NCI-H1417 treated with DMSO at 0.1 percent for 48 hours (cell line): ENCODE data around the gene LMF1.

Experiments used
- DNase-seq: peaks from one replicate; lab custom pipeline; 2025; lab: John Stamatoyannopoulos, UW

The LMF1 gene

GRCh38 chr16:911604-912321 lies 59.0 kb downstream of the LMF1 start:
- DNase-seq = no peak

GRCh38 chr16:911101-911500 lies 59.7 kb downstream of the LMF1 start:
- no peak for DNase-seq

GRCh38 chr16:910181-910580 lies 60.6 kb downstream of the LMF1 start:
- DNase-seq = no peak

- DNase-seq = no peak
These were observed 61.3 kb downstream of the LMF1 start for GRCh38 chr16:909281-910000.

- DNase-seq = no peak
These were observed 62.1 kb downstream of the LMF1 start for GRCh38 chr16:908526-909155.

- peak; percentile 97 for DNase-seq
These were observed 62.9 kb downstream of the LMF1 start for GRCh38 chr16:907842-908241.

GRCh38 chr16:907361-907760 lies 63.4 kb downstream of the LMF1 start:
- no peak for DNase-seq

- DNase-seq = no peak
These were observed 64.5 kb downstream of the LMF1 start for GRCh38 chr16:906296-906695.

- no peak for DNase-seq
These were observed 68.8 kb downstream of the LMF1 start for GRCh38 chr16:901715-902601.

GRCh38 chr16:901149-901548 lies 69.6 kb downstream of the LMF1 start:
- no peak for DNase-seq

GRCh38 chr16:900211-900610 lies 70.6 kb downstream of the LMF1 start:
- DNase-seq = no peak

- DNase-seq = no peak
These were observed 71.1 kb downstream of the LMF1 start for GRCh38 chr16:899683-900060.

GRCh38 chr16:898761-899682 lies 71.8 kb downstream of the LMF1 start:
- no peak for DNase-seq

- DNase-seq = no peak
These were observed 72.6 kb downstream of the LMF1 start for GRCh38 chr16:898216-898615.

- DNase-seq = no peak
These were observed 73.1 kb downstream of the LMF1 start for GRCh38 chr16:897701-898100.

- no peak for DNase-seq
These were observed 73.6 kb downstream of the LMF1 start for GRCh38 chr16:897200-897543.

- DNase-seq = no peak
These were observed 74.3 kb downstream of the LMF1 start for GRCh38 chr16:896261-897199.

GRCh38 chr16:895371-895770 lies 75.4 kb downstream of the LMF1 start:
- DNase-seq = no peak

GRCh38 chr16:894841-895240 lies 75.9 kb downstream of the LMF1 start:
- DNase-seq = no peak

- no peak for DNase-seq
These were observed 76.6 kb downstream of the LMF1 start for GRCh38 chr16:894136-894535.
